ENCODE data around the gene TADA2B. TPM values are rescaled to one million over a fixed set of nuclear protein-coding genes. Genes with fewer than 3 reads are reported as not detected.
A peak's percentile ranks its signal among the peaks of the same experiment; 100 is the strongest.

TADA2B gene
- total and polyA plus RNA-seq, 4 donors = 10.7 to 22.9 (median 17.6) TPM

GRCh38 chr4:7087036-7087435 is 43.9 kb downstream of the TADA2B start:
- no peak for DNase-seq
- H3K4me1 ChIP-seq (ENCODE audit: control insufficient read depth in 5 of 5, insufficient read depth in 5 of 5, low read length in 5 of 5) = peaks cover 0 to 17% (median 3%) of the 10 kb centered on the region in 5 donors
- 75 to 77% methylated on average over 3 of the region's 3 CpGs for WGBS, 2 donors
- TF ChIP-seq, protein P1, sequence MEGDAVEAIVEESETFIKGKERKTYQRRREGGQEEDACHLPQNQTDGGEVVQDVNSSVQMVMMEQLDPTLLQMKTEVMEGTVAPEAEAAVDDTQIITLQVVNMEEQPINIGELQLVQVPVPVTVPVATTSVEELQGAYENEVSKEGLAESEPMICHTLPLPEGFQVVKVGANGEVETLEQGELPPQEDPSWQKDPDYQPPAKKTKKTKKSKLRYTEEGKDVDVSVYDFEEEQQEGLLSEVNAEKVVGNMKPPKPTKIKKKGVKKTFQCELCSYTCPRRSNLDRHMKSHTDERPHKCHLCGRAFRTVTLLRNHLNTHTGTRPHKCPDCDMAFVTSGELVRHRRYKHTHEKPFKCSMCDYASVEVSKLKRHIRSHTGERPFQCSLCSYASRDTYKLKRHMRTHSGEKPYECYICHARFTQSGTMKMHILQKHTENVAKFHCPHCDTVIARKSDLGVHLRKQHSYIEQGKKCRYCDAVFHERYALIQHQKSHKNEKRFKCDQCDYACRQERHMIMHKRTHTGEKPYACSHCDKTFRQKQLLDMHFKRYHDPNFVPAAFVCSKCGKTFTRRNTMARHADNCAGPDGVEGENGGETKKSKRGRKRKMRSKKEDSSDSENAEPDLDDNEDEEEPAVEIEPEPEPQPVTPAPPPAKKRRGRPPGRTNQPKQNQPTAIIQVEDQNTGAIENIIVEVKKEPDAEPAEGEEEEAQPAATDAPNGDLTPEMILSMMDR (IDR thresholded peaks at IDR 0.05; ENCODE audit: control extremely low read depth, extremely low read depth) = no peak
- ATAC-seq (ENCODE audit: insufficient read depth, low FRiP score) = no peak
- H3K4me3 ChIP-seq = no peak overlapping the region
- no peaks in the 10 kb centered on the region for H3K36me3 ChIP-seq (ENCODE audit: control insufficient read depth in 4 of 4, insufficient read depth in 4 of 4, low read length in 4 of 4)
- no peak overlapping the region for H3K27ac ChIP-seq (ENCODE audit: low read depth in 1 of 2, low read length in 1 of 2)
- H3K9me3 ChIP-seq (ENCODE audit: control insufficient read depth in 4 of 4, insufficient read depth in 3 of 4, low read length in 3 of 4) = peaks cover 0 to 2% (median 0%) of the 10 kb centered on the region in 4 donors
- no peak overlapping the region for H3K9ac ChIP-seq (ENCODE audit: insufficient read depth in 1 of 2, low read length in 2 of 2)
- H3K27me3 ChIP-seq (ENCODE audit: control insufficient read depth in 3 of 3, insufficient read depth in 3 of 3, low read length in 2 of 3) = peaks cover 0 to 5% (median 0%) of the 10 kb centered on the region in 3 donors

DNA sequence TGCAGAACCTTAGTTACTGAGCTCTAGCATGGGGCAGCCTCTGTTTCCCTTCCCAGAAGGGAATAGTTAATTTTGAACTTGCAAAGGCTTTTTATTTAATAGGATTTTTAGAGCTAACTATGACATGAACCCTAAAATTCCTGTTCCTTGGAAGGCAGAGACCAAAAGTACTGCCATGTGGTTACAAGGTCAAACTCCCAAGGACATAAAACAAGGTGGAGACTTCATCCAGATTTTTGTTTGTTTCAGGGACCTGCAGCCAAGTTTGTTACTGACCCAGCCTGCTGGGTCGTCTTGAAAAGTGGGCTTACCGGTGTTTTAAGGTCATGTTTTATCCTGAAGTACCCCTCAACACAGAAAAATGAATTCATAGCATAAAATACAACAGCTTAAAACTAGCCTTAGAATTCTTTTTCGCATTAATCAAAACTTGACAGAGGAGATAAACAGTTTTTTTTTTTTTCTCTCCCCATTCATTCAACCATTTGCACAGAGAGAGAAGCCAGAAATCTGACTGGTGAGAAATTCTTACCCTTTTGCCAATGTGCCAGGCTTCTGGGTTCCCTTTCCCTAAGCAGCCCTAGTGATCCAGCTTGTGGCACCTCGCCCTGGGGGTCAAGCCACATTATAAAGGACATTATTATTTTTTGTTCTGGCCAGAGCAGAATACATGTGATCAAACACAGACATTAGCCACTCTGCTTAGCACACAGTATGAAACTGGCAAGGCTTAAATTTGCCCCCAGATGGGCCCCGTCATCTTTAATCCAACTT is 46.2 kb downstream of the TADA2B start:
- peak; percentile 34 to 52 (median 51) for DNase-seq
- no peak overlapping the region for H3K27ac ChIP-seq (ENCODE audit: low read depth in 1 of 2, low read length in 1 of 2)

GRCh38 chr4:7092026-7092425 is 48.9 kb downstream of the TADA2B start:
- Histone ChIP-seq H3K9me3 (ENCODE audit: control insufficient read depth in 4 of 4, insufficient read depth in 3 of 4, low read length in 3 of 4) (peaks cover 0 to under 1% (median 0%) of the 10 kb centered on the region in 4 donors), H3K36me3 (ENCODE audit: control insufficient read depth in 4 of 4, insufficient read depth in 4 of 4, low read length in 4 of 4) (no peaks in the 10 kb centered on the region), H3K4me1 (ENCODE audit: control insufficient read depth in 5 of 5, insufficient read depth in 5 of 5, low read length in 5 of 5) (peaks cover 0 to 17% (median 3%) of the 10 kb centered on the region in 5 donors), H3K9ac (ENCODE audit: insufficient read depth in 1 of 2, low read length in 2 of 2) (no peak overlapping the region), H3K4me3 (no peak overlapping the region), H3K27me3 (ENCODE audit: control insufficient read depth in 3 of 3, insufficient read depth in 3 of 3, low read length in 2 of 3) (no peaks in the 10 kb centered on the region), H3K27ac (ENCODE audit: low read depth in 1 of 2, low read length in 1 of 2) (no peak overlapping the region)
- ATAC-seq (ENCODE audit: insufficient read depth, low FRiP score) = no peak
- no peak for DNase-seq
- 42 to 44% methylated on average over 3 of the region's 3 CpGs for WGBS, 2 donors
- TF ChIP-seq, protein P1 (IDR thresholded peaks at IDR 0.05; ENCODE audit: control extremely low read depth, extremely low read depth) = no peak

More for the DNA sequence above, 46.2 kb downstream of the TADA2B start:
- no peak for ATAC-seq (ENCODE audit: insufficient read depth, low FRiP score)
- Histone ChIP-seq H3K4me3 (no peak overlapping the region), H3K9ac (ENCODE audit: insufficient read depth in 1 of 2, low read length in 2 of 2) (no peak overlapping the region), H3K27me3 (ENCODE audit: control insufficient read depth in 3 of 3, insufficient read depth in 3 of 3, low read length in 2 of 3) (no peaks in the 10 kb centered on the region), H3K9me3 (ENCODE audit: control insufficient read depth in 4 of 4, insufficient read depth in 3 of 4, low read length in 3 of 4) (peaks cover 0 to 2% (median 0%) of the 10 kb centered on the region in 4 donors), H3K36me3 (ENCODE audit: control insufficient read depth in 4 of 4, insufficient read depth in 4 of 4, low read length in 4 of 4) (no peaks in the 10 kb centered on the region), H3K4me1 (ENCODE audit: control insufficient read depth in 5 of 5, insufficient read depth in 5 of 5, low read length in 5 of 5) (peaks cover 0 to 17% (median 3%) of the 10 kb centered on the region in 5 donors)
- 59 to 69% methylated on average over 5 of the region's 5 CpGs for WGBS, 2 donors
- TF ChIP-seq, protein P1 (IDR thresholded peaks at IDR 0.05; ENCODE audit: control extremely low read depth, extremely low read depth) = no peak
